ENCODE results near the gene AIF1. TPM values are rescaled to one million over a fixed set of nuclear protein-coding genes. Genes with fewer than 3 reads are reported as not detected.

The AIF1 gene
- total and polyA plus RNA-seq, 10 donors, result 258 to 479 (median 311) TPM

- peak overlapping the region; percentile 96 to 99 (median 98) for H3K27ac ChIP-seq
- peak overlapping the region; percentile 75 to 85 (median 78) for H3K4me3 ChIP-seq
- TF ChIP-seq POLR2A (IDR thresholded peaks at IDR 0.05) (no peak), POLR2AphosphoS5 (IDR thresholded peaks at IDR 0.05) (no peak)
- TF ChIP-seq, protein P1, sequence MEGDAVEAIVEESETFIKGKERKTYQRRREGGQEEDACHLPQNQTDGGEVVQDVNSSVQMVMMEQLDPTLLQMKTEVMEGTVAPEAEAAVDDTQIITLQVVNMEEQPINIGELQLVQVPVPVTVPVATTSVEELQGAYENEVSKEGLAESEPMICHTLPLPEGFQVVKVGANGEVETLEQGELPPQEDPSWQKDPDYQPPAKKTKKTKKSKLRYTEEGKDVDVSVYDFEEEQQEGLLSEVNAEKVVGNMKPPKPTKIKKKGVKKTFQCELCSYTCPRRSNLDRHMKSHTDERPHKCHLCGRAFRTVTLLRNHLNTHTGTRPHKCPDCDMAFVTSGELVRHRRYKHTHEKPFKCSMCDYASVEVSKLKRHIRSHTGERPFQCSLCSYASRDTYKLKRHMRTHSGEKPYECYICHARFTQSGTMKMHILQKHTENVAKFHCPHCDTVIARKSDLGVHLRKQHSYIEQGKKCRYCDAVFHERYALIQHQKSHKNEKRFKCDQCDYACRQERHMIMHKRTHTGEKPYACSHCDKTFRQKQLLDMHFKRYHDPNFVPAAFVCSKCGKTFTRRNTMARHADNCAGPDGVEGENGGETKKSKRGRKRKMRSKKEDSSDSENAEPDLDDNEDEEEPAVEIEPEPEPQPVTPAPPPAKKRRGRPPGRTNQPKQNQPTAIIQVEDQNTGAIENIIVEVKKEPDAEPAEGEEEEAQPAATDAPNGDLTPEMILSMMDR (IDR thresholded peaks at IDR 0.05 in 8 of 11, conservative IDR thresholded peaks at IDR 0.05 in 3 of 11), result no peak
- 4 to 8% (median 6%) methylated on average over 15 of the region's 15 CpGs for WGBS, 5 donors
- peak; percentile 81 for DNase-seq
- peaks cover 0 to 75% (median 60%) of the 10 kb centered on the region in 6 donors for H3K36me3 ChIP-seq
- H3K9me3 ChIP-seq, result no peaks in the 10 kb centered on the region
- H3K4me1 ChIP-seq, result peaks cover 25 to 69% (median 55%) of the 10 kb centered on the region in 6 donors
- H3K27me3 ChIP-seq (replicated peaks in 1 of 7), result no peaks in the 10 kb centered on the region
- intact Hi-C loops (cut with DNase I; ENCODE audit: low total_unique reads), result no loop called here
Measured at GRCh38 chr6:31666337-31666965, 51.4 kb downstream of the AIF1 start.

Small RNAs within 50 kb of the gene (microRNA-seq; reads per million reads assigned to microRNA genes)
- 0 to 0.36 (median 0.35) reads per million in 3 donors for gene MIR6832

Small RNAs within 50 kb of the gene (small RNA-seq; reads per million reads assigned to genes)
- gene MIR6832 (0 reads per million in 4 donors), gene RF00019 (0 reads per million in 4 donors), gene SNORA38 (5.1 to 20.6 (median 10.4) reads per million in 4 donors), gene UQCRHP1 (0 reads per million in 4 donors)

Other genes starting within 250 kb of the AIF1 start
Only the 30 nearest of the 35 such genes appear.
- 10 to 100 TPM; 13.8 to 21.4 (median 15.0) TPM for gene MICB, start 117.1 kb upstream of the AIF1 start, total RNA-seq
- 1 to 10 TPM; 6.9 to 8.3 (median 6.9) TPM for gene MICB, start 117.1 kb upstream of the AIF1 start, polyA plus RNA-seq
- gene MCCD1, start 86.3 kb upstream of the AIF1 start, total RNA-seq, result not detected
- not detected for gene MCCD1, start 86.3 kb upstream of the AIF1 start, polyA plus RNA-seq
- 100 to 1,000 TPM; 291 to 417 (median 354) TPM for gene DDX39B, start 73.2 kb upstream of the AIF1 start, total RNA-seq
- 100 to 1,000 TPM; 316 to 768 (median 493) TPM for gene DDX39B, start 73.2 kb upstream of the AIF1 start, polyA plus RNA-seq
- 1 to 10 TPM; 2.0 to 3.7 (median 2.7) TPM for gene ATP6V1G2, start 68.6 kb upstream of the AIF1 start, total RNA-seq
- 1 to 10 TPM; 1.9 to 2.7 (median 2.2) TPM for gene ATP6V1G2, start 68.6 kb upstream of the AIF1 start, polyA plus RNA-seq
- 10 to 100 TPM; 11.0 to 36.3 (median 19.4) TPM for gene NFKBIL1, start 67.6 kb upstream of the AIF1 start, total RNA-seq
- gene NFKBIL1, start 67.6 kb upstream of the AIF1 start, polyA plus RNA-seq, result 10 to 100 TPM; 16.9 to 24.2 (median 19.3) TPM
- gene LTA, start 42.9 kb upstream of the AIF1 start, total RNA-seq, result 10 to 100 TPM in 1 of 7 donors, 1 to 10 TPM in 6; 2.4 to 14.4 (median 5.1) TPM
- gene LTA, start 42.9 kb upstream of the AIF1 start, polyA plus RNA-seq, result 1 to 10 TPM; 6.8 to 9.2 (median 7.3) TPM
- 10 to 100 TPM in 5 of 7 donors, 1 to 10 TPM in 2; 6.5 to 18.3 (median 11.6) TPM for gene TNF, start 39.7 kb upstream of the AIF1 start, total RNA-seq
- gene TNF, start 39.7 kb upstream of the AIF1 start, polyA plus RNA-seq, result 10 to 100 TPM in 2 of 3 donors, 1 to 10 TPM in 1; 5.5 to 17.3 (median 13.3) TPM
- 100 to 1,000 TPM in 6 of 7 donors, 10 to 100 TPM in 1; 83.0 to 403 (median 162) TPM for gene LTB, start 32.8 kb upstream of the AIF1 start, total RNA-seq
- 1,000 to 10,000 TPM in 1 of 3 donors, 100 to 1,000 TPM in 2; 804 to 1,256 (median 838) TPM for gene LTB, start 32.8 kb upstream of the AIF1 start, polyA plus RNA-seq
- gene LST1, start 29.0 kb upstream of the AIF1 start, total RNA-seq, result 100 to 1,000 TPM; 139 to 268 (median 217) TPM
- gene LST1, start 29.0 kb upstream of the AIF1 start, polyA plus RNA-seq, result 100 to 1,000 TPM; 128 to 214 (median 203) TPM
- 10 to 100 TPM in 6 of 7 donors, 1 to 10 TPM in 1; 7.8 to 28.1 (median 12.1) TPM for gene NCR3, start 22.2 kb upstream of the AIF1 start, total RNA-seq
- gene NCR3, start 22.2 kb upstream of the AIF1 start, polyA plus RNA-seq, result 10 to 100 TPM; 15.9 to 30.3 (median 25.3) TPM
- gene PRRC2A, start 5.5 kb downstream of the AIF1 start, total RNA-seq, result 100 to 1,000 TPM; 119 to 198 (median 176) TPM
- gene PRRC2A, start 5.5 kb downstream of the AIF1 start, polyA plus RNA-seq, result 100 to 1,000 TPM in 2 of 3 donors, 10 to 100 TPM in 1; 84.1 to 151 (median 146) TPM
- gene BAG6, start 37.4 kb downstream of the AIF1 start, total RNA-seq, result 100 to 1,000 TPM; 211 to 328 (median 260) TPM
- gene BAG6, start 37.4 kb downstream of the AIF1 start, polyA plus RNA-seq, result 100 to 1,000 TPM; 195 to 311 (median 310) TPM
- gene APOM, start 40.7 kb downstream of the AIF1 start, total RNA-seq, result 1 to 10 TPM in 6 of 7 donors, under 1 TPM in 1; 0.66 to 3.9 (median 2.5) TPM
- gene APOM, start 40.7 kb downstream of the AIF1 start, polyA plus RNA-seq, result 1 to 10 TPM; 4.7 to 9.7 (median 7.5) TPM
- 10 to 100 TPM; 24.1 to 37.4 (median 28.6) TPM for gene C6orf47, start 45.5 kb downstream of the AIF1 start, total RNA-seq
- 10 to 100 TPM; 12.2 to 22.6 (median 13.4) TPM for gene C6orf47, start 45.5 kb downstream of the AIF1 start, polyA plus RNA-seq
- gene GPANK1, start 49.8 kb downstream of the AIF1 start, total RNA-seq, result 10 to 100 TPM; 12.7 to 21.3 (median 17.4) TPM
- 10 to 100 TPM; 12.4 to 19.2 (median 14.8) TPM for gene GPANK1, start 49.8 kb downstream of the AIF1 start, polyA plus RNA-seq
- 100 to 1,000 TPM; 122 to 294 (median 150) TPM for gene CSNK2B, start 50.8 kb downstream of the AIF1 start, total RNA-seq
- gene CSNK2B, start 50.8 kb downstream of the AIF1 start, polyA plus RNA-seq, result 100 to 1,000 TPM; 132 to 163 (median 139) TPM
- 10 to 100 TPM; 11.0 to 25.3 (median 16.3) TPM for gene LY6G5B, start 54.7 kb downstream of the AIF1 start, total RNA-seq
- 1 to 10 TPM; 3.0 to 5.8 (median 3.7) TPM for gene LY6G5B, start 54.7 kb downstream of the AIF1 start, polyA plus RNA-seq
- gene LY6G5C, start 65.8 kb downstream of the AIF1 start, total RNA-seq, result 1 to 10 TPM; 3.3 to 7.9 (median 5.8) TPM
- 1 to 10 TPM; 3.3 to 4.3 (median 3.5) TPM for gene LY6G5C, start 65.8 kb downstream of the AIF1 start, polyA plus RNA-seq
- gene ABHD16A, start 88.1 kb downstream of the AIF1 start, total RNA-seq, result 10 to 100 TPM; 55.8 to 80.7 (median 71.1) TPM
- 10 to 100 TPM; 30.2 to 42.3 (median 34.4) TPM for gene ABHD16A, start 88.1 kb downstream of the AIF1 start, polyA plus RNA-seq
- gene LY6G6F, start 91.6 kb downstream of the AIF1 start, total RNA-seq, result 1 to 10 TPM; 1.6 to 4.9 (median 2.2) TPM
- under 1 TPM; 0.11 to 0.68 (median 0.35) TPM for gene LY6G6F, start 91.6 kb downstream of the AIF1 start, polyA plus RNA-seq
- not detected for gene LY6G6D, start 100.1 kb downstream of the AIF1 start, total RNA-seq
- not detected for gene LY6G6D, start 100.1 kb downstream of the AIF1 start, polyA plus RNA-seq
- gene LY6G6C, start 106.5 kb downstream of the AIF1 start, total RNA-seq, result under 1 TPM in 2 of 7 donors, not detected in 5; 0.49 to 0.77 TPM
- gene LY6G6C, start 106.5 kb downstream of the AIF1 start, polyA plus RNA-seq, result not detected
- gene MPIG6B, start 108.1 kb downstream of the AIF1 start, total RNA-seq, result 10 to 100 TPM in 4 of 7 donors, 1 to 10 TPM in 3; 7.9 to 15.1 (median 10.6) TPM
- gene MPIG6B, start 108.1 kb downstream of the AIF1 start, polyA plus RNA-seq, result under 1 TPM; 0.46 to 0.61 (median 0.48) TPM
- 100 to 1,000 TPM in 1 of 7 donors, 10 to 100 TPM in 6; 63.0 to 116 (median 72.3) TPM for gene DDAH2, start 114.1 kb downstream of the AIF1 start, total RNA-seq
- 10 to 100 TPM; 67.1 to 84.7 (median 81.0) TPM for gene DDAH2, start 114.1 kb downstream of the AIF1 start, polyA plus RNA-seq
- gene CLIC1, start 121.3 kb downstream of the AIF1 start, total RNA-seq, result 100 to 1,000 TPM; 296 to 392 (median 326) TPM
- 100 to 1,000 TPM; 321 to 447 (median 388) TPM for gene CLIC1, start 121.3 kb downstream of the AIF1 start, polyA plus RNA-seq
- gene MSH5, start 124.8 kb downstream of the AIF1 start, total RNA-seq, result 10 to 100 TPM; 20.2 to 35.2 (median 27.6) TPM
- 10 to 100 TPM; 11.2 to 26.7 (median 23.1) TPM for gene MSH5, start 124.8 kb downstream of the AIF1 start, polyA plus RNA-seq
- gene SAPCD1, start 147.4 kb downstream of the AIF1 start, total RNA-seq, result 10 to 100 TPM in 1 of 7 donors, 1 to 10 TPM in 5, not detected in 1; 3.6 to 11.8 (median 5.3) TPM
- gene SAPCD1, start 147.4 kb downstream of the AIF1 start, polyA plus RNA-seq, result 10 to 100 TPM in 1 of 3 donors, 1 to 10 TPM in 2; 7.5 to 14.2 (median 8.3) TPM
- gene VWA7, start 162.1 kb downstream of the AIF1 start, total RNA-seq, result 1 to 10 TPM in 4 of 7 donors, under 1 TPM in 2, not detected in 1; 0.68 to 2.6 (median 1.3) TPM
- gene VWA7, start 162.1 kb downstream of the AIF1 start, polyA plus RNA-seq, result 1 to 10 TPM in 1 of 3 donors, under 1 TPM in 2; 0.09 to 1.2 (median 0.11) TPM
- 10 to 100 TPM; 32.4 to 97.3 (median 62.5) TPM for gene VARS1, start 180.5 kb downstream of the AIF1 start, total RNA-seq
- gene VARS1, start 180.5 kb downstream of the AIF1 start, polyA plus RNA-seq, result 10 to 100 TPM; 31.1 to 49.0 (median 38.3) TPM
- 10 to 100 TPM; 35.9 to 54.4 (median 42.9) TPM for gene LSM2, start 191.7 kb downstream of the AIF1 start, total RNA-seq
- 10 to 100 TPM; 74.5 to 98.9 (median 80.4) TPM for gene LSM2, start 191.7 kb downstream of the AIF1 start, polyA plus RNA-seq

All from spleen (tissue), 11 donors.